ENCODE data around the gene MCRIP1.

DNA sequence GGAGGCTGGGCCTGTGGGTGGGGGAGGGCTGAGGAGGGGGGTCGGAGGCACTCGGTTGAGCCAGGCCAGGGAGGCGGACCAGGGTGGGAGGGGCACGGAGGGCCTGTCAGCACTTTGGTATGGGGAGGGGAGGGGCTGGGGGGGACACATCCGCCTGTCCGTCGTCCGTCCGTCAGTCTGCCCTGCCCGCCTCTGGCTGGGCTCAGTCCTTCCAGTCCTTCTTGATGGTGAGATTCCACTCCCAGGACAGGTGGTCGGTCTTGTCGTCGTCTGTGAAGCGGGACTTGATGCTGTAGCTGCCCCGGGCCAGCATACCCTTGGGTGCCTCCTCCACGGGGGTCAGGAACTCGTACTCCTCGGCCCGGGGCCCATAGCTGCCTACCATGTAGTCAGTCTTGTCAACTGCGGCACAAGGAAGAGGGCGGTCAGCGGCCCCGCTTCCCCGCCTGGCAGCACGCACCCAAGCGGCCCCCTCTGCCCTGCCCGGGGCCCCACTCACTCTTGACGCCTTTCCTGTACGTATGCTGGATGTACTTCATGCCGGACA, 35.7 kb upstream of the MCRIP1 start:
- TF ChIP-seq, protein P1, sequence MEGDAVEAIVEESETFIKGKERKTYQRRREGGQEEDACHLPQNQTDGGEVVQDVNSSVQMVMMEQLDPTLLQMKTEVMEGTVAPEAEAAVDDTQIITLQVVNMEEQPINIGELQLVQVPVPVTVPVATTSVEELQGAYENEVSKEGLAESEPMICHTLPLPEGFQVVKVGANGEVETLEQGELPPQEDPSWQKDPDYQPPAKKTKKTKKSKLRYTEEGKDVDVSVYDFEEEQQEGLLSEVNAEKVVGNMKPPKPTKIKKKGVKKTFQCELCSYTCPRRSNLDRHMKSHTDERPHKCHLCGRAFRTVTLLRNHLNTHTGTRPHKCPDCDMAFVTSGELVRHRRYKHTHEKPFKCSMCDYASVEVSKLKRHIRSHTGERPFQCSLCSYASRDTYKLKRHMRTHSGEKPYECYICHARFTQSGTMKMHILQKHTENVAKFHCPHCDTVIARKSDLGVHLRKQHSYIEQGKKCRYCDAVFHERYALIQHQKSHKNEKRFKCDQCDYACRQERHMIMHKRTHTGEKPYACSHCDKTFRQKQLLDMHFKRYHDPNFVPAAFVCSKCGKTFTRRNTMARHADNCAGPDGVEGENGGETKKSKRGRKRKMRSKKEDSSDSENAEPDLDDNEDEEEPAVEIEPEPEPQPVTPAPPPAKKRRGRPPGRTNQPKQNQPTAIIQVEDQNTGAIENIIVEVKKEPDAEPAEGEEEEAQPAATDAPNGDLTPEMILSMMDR (IDR thresholded peaks at IDR 0.05; ENCODE audit: insufficient read depth, low read length) = no peak
- TF ChIP-seq POLR2AphosphoS5 (IDR thresholded peaks at IDR 0.05; ENCODE audit: low read depth) (no peak; the same call in 1 of the 2 replicates), REST (IDR thresholded peaks at IDR 0.05; ENCODE audit: insufficient replicate concordance, low read depth) (no peak), SPI1 (IDR thresholded peaks at IDR 0.05; ENCODE audit: borderline replicate concordance, low read depth) (no peak), GABPA (IDR thresholded peaks at IDR 0.05; ENCODE audit: low read depth) (no peak)
